Stimulated activated CD4-positive, alpha-beta T cell treated with anti-CD3 and anti-CD28 coated beads, TNF-alpha, amount 100 ng/mL, for 4 hours (primary cell): ENCODE measurements around the gene TEX44.
"Not testable (repeated sequence)": the region's sequence is repeated elsewhere in the genome, so short reads cannot be mapped to it uniquely, and the experiment has no call there.

ENCODE experiments used
- DNase-seq, 3 experiments: peaks; one replicate each; pipeline ENCODE4 v3.0.0-alpha.2; 2020; ENCODE audit warnings: low read depth in 3 of 3

Gene TEX44

DNA sequence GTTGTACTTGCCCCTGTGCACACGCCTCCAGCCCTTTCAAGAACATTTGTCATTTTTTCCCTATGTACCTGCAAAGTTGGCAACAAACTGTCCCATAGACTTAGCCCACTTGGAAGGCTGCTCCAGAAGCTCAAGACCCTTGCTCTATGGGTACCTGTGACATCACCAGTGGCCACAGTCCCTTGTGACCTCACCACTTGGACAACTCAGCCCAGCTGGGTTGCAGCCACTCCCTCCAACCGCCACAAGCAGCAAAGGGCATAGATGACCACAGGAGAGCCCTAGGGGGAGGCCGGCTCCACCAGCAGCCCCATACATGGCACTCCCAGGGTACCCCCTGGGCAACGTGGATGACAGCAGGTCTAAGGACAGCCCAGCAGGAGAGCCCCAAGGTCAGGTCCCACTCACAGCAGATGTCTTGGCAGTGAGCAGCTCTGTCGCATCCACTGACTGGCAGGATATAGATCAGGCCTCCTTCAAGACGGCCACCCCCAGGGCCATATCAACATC, at the start of gene TEX44:
Gene TEX44 (plus strand): TSS at position 229 of the 510 bp plus-strand sequence. CDS start 88 bp downstream, at position 317.
- DNase-seq = no peak

DNA sequence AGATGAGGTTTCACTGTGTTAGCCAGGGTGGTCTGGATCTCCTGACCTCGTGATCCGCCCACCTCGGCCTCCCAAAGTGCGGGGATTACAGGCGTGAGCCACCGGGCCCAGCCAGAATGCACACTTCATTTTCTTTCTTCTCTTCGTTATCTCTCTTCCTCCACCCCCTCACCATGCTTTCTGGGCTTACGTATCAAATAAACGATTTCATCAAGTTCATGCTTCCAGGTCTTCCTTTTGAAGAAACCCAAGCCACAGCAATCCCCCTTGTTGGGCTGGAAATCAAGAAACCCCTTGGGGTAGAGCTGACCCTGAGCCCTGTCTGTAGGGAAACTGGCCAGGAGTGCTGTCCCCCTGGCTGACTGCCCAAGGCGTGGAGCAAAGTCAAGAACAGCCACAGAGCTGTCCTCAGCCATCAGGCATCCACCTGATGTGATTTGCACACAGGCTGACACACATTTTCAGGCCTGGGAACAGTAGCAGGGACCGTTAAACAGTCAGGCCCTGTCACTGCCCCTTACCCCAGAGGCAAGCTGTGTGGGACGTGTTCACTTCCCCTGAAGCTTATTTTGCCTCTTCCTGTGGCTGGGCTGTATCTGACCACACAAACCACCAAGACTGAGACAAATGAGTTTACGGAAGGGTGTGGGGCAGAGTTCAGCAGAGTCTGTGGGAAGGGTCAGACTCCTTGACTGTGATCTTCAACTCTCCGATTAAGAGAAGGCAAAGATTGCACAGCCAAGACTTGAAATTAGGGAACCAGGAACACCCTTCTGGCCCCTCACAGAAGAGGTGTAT, 47.4 kb upstream of the TEX44 start:
- DNase-seq = no peak

DNA sequence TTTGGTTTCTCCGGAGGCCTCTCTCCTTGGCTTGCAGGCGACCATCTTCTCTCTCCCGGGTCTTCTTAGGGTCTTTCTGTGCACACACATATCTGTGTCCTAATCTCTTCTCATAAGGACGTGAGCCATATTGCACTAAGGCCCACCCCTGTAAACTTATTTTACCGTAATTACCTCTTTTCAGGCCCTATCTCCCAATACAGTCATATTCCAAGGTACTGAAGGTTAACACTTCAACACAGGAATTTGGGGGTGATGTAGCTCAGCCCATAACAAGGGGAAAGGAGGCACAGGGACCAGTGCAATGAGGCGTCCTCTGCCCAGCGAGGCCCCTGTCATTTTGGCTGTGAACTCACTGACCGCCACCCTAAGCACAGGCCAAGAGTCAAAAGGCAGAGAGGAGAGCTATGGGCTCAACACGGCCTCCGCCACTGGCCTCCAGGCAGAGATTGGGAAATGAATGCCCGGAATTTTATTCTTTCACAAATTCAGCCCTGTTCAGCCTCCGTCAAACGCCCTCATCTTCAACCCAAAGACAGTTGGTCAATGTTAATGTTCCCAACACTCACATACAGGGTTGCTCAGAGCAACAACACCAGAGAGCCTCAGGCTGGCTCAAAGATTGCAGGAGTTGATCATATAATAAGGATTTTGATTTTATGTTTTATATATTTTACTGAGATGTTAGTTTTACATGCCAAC, 46.5 kb upstream of the TEX44 start:
- no peak for DNase-seq

DNA sequence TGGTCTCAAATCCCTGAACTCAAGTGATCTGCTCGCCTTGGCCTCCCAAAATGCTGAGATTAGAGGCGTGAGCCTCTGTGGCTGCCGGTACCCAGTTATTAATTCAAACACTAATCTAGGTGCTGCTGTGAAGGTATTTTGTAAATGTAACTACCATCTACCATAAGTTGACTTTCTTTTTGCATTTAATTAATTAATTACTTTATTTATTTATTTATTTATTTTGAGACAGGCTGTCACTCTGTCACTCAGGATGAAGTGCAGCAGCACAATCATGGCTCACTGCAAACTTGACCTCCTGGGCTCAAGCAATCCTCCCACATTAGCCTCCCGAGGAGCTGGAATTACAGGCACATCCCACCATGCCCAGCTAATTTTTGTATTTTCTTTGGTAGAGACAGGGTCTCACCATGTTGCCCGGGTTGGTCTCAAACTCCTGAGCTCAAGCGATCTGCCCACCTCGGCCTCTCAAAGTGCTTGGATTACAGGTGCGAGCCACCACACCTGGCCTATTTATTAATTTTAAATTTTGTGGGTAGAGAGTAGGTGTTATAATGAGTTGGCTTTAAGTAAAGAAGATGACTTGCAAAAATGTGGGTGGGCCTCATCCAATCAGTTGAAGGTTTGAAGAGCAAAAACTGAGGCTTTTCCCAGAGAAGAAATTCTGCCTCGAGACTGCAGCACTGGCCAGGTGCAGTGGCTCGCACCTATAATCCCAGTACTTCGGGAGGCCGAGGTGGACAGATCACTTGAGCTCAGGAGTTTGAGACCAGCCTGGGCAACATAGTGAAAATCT, 45.2 kb upstream of the TEX44 start:
- no peak for DNase-seq

DNA sequence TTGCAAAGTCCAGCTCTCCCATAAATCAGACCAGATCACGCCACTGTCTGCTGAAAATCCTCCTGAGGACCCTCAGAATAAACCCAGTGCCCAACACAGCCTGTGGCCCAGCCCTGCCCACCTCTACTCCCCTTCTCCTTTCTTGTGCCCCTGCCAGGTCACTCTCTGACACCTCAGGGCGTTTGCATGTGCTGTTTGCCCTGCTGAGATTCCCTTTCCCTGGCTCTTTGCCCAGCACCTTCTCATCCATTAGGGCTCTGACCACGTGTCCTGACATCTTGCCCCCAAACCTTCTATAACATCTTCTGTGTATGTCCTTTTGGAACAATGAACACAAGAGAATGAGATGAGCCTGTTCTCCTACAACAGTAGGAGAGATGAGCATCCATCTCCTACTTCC, 43.9 kb upstream of the TEX44 start:
- no peak for DNase-seq

DNA sequence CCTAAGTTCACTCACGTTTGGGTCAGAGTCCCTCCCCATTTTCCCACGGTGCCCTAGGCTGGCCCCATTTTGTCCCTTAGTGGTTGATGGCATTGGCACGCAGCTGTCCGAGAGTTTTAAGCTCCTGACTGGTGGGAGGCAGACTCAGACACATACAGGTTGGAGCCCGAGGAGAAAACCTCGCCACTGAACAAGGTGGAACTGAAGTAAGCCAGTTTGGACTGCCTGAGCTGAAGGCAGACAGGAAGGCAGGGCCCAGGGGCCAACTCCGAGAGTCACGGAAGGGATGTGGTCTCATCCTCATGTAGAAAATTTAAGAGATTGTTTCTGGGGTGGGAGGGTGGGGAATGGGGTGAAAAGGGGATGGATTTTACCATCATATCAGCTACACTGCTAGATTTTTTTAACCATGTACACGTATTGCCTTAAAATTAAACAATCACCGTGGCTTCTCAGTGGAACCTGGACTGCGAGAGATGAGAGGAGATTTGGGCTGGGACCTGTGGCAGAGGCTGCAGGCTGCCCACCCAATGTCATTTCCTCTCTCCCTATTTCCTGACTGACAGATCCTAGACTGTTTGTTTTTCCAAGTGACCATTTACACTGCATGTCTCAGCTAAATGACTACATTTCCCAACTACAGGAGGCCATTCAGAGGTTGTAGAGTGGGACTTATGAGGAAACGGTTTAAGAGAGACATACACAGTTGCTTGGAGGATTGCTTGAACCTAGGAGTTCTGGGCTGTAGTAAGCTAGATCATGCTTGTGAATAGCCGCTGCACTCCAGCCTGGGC, 43.0 kb upstream of the TEX44 start:
- DNase-seq = no peak

DNA sequence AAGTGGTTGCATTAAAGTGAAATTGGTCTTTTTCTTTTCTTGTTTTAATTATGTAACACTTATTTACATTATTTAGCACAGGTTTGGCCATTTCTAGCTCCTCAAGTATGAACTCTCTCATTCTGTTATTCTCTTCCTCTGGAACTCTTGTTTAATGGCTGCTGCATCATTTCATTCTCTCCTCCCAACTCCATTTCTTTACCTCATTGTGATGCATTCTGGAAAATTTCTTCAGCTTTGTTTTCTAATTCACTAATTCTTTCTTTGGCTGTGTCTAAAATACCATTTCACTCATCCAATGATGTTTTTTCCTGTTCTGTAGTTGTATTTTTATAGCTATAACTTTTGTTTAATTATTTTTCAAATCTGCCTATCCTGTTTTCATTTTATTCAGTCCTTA, 39.9 kb upstream of the TEX44 start:
- no peak for DNase-seq

DNA sequence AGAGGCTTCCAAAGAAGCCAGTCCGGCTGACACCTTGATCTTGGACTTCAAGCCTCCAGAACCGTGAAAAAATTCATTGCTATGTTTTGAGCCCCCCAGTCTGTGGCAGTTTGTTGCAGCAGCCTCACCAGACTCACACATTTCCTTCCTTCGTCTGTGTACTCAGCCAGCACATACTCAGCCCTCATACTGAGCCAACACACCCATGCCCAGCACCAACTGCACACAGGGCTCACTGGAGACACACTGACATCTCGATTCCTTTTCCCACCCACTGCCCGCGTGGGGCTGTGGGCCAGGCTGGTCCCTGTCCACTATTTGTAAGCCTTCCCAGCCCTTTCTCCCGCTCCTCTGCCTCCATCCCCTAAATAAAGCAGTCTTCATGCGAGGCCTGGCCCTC, 38.3 kb upstream of the TEX44 start:
- DNase-seq = no peak

DNA sequence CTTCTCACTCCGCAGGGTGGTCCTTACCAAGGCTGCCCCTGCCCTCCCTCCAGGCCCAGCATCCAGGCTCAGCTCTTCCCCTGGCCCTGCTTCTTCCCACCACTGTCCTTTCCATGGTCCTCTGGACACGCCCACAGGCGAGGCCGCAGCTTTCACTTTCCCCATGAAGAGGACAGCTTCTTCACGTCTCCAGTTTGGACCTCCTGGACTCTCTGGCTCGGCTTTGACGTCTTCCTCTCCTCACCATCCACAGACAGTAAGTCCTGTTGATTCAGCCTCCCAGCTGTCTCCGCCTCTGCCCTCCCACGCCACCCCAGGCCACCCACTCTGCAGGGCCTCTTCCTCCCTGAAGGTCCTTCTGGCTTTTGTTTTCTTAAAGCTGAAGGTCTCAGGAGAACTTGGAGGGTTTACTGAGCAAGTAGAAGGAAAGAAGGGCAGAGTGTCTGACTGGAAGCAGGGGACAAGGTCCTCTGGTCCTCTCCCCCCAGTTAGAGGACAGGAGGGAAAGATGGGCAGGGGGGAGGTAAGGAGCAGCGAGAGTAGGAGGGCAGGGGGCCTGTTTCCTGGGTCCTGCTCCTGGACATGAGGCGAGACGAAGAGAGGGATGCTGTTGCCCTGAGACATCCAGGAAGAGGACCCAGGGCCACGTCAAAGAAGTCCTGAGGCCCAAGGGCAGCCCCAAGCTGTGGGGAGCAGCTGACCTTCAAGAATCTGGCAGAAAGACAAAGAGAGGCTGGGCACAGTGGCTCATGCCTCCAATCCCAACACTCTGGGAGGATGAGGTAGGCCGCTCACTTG, 37.7 kb upstream of the TEX44 start:
- no peak for DNase-seq

DNA sequence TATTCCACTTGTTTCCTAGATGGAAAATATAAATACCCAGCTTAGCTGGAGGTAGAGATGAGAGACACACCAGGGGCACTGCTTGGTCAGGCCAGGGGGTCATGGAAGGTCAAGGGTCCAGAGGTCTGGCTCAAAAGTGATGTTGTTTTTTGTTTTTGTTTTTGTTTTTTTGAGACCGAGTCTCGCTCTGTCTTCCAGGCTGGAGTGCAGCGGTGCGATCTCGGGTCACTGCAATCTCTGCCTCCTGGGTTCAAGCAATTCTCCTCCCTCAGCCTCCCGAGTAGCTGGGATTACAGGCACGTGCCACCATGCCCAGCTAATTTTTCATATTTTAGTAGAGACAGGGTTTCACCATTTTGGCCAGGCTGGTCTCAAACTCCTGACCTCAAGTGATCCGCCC, 36.2 kb upstream of the TEX44 start:
- DNase-seq = not testable (repeated sequence)

DNA sequence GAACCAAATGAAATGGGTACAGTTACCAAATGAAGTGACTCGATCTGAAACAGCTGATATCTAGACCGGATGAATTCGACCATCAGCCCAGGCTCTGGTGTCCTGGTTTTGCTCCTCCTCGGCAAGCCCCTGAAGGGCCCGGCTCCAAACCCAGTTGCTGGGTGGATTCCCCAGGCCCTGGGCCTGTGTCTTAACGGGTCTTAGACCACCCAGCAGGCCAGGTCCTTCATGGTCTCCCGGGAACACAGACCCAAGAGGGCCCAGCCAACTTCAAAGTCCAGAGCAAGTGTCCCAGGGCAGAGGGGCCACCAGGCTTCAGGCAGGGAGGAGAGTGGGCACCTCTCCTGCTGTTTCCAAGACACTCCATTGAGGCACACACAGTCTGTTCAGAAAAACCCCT, 35.7 kb upstream of the TEX44 start:
- DNase-seq = no peak

DNA sequence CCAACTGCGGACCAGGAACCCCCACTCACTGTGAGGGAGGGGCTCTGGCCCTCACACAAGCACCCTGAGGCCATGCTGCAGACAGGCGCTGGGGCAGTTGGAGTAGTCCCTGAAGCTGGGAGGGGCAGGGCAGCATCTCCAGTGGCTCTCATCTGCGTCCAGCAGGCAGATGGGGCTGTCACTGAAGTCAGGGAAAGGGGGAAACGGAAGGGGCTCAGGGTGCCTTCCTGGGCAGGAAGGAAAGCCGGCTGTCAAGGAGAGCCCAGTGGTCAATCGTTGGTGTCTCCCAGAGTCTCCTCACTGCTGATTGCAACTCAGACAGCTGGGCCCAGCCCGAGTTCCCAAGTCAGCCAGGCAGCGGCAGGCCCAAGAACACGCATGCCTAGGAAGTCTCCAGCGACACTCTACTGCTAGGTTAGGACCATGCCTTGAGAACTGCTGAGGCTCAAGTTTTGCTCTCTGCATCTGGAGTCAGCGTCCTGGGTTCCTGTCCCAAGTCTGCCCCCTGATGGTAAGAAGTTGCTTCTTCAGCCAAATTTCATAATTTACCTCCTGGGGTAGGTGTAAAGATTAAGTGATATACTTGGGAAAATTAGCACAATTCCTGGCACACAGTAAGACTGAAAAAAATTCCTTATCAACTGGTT, 35.0 kb upstream of the TEX44 start:
- DNase-seq = peak in 1 of 3 experiments; percentile 50

DNA sequence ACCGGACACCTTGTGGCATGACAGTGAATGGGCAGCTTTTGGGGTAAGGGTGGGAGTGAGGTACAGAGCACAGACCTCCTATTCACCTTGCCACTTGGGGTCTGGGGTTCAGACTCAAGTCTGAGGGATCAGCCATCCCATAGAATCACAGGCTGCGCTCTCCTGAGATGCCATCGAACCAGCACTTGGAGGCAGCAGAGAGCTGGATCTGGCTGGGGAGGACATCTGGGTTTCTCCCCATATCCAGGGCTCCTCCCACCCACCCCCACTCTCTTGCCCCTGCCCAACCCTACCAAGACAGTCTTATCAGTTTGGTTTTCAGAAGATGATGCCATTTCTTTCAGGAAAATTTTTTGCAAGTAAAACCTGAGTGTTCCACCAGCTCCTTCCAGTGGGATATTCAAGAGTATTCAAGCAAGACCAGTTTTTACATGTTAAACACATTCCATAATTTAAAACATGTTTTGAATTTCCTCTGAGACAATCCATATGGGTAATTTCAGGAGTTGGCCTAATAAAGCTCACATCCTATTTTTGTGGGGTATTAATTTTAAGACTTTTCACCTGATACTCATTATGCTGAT, 29.2 kb upstream of the TEX44 start:
- no peak for DNase-seq

DNA sequence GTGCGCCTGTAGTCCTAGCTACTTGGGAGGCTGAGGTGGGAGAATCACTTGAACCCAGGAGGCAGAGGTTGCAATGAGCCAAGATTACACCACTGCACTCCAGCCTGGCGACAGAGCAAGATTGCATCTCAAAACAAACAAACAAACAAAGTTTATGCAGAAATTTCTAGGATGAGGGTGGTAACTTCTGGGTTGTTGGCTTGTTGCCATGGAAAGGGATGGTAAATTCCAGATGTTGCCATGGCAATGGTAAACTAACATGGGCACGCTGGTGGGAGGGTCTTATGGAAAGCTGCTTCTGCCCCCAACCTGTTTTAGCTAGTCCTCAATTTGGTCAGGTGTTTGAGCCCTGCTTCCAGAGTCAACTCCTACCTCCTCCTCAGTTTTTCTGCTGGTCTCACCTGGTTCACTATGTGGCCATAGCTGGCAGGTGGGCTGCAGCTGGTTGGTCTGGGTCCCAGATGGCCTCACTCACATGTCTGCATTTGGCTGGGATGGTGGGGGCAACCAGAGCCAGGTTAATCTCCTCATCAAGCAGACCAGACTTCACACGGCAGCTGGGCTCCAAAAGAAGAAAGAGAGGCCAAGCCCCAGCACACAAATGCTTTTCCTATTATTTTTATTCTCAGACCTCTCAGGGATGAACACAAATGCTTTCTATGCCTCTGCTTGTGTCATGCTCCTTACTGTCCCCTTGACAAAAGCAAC, 26.6 kb upstream of the TEX44 start:
- DNase-seq = no peak

DNA sequence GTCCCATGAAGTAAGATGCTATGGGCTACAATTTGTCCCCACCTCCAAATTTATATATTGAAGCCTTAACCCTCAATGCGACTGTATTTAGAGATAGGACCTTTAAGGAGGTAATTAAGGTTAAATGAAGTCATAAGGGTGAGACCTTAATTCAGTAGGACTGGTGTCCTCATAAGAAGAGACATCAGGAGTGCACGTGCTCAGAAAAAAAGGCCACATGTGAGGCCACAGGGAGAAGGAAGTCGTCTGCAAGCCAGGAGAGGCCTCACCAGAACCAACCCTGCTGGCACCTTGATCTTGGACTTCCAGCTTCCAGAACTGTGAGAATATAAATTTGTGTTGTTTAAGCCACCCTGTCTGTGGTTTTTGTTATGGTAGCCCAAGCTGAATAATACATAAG, 25.5 kb upstream of the TEX44 start:
- DNase-seq = no peak

DNA sequence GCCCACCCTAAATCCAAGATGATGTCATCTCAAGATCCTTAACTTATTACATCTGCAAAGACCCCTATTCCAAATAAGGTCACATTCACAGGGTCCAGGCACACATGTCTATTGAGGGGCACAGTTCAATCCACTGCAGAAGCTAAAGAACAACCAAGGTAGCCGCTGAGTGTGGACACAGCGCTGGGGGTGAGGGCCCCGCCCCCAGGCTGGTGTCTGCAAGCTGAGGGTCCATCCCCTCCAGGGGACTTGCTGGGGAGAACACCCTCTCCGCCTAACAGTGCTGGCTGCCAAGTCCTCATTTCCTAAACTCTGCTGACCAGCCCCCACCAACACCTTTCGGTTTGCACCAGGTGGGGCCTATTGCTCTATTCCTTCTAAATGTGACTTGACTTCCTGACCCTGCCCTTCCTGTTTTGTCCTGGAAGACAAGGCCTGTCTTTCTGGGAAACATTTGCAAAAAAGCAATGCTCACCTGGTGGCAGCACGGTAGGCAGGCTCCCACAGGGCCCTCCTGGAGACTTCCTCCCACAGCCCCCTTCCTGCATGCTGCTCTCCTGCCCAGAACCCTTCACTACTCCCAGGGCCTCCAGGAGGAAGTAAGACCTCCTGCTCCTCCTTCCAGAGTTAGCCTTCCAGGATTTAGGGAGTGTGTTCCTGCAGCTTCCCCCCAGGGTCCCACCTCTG, 24.4 kb upstream of the TEX44 start:
- no peak for DNase-seq

DNA sequence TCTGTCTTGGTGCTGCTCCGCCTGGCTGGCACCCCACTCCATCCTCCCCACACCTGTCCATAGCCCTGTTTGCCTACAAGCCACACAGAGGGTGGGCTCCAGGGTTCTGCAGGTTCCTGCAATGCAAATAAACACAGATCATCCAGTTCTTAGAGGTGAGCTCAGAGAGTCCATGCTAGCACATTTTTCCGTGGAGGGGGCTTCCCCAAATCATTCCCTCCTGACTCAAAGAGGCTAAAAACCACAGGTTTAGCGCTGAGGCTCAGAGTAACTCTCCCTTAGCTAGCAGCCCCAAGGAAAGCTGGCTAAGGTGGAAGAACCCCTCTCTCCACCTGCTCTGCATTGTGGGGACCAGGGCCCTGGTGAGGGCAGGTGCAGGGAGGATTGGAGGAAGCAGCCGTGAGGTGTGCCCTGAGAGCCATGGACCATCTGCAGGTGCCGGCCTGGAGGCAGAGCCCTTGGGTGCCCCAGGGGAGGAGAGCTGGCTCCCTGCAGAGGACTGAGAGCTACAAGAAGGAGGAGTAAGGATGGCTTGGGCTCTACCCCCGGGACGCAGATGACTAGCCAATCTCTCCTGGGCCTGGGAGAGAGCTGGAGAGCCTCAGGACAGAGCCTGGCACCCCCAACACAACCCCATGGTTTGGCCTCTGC, 23.8 kb upstream of the TEX44 start:
- DNase-seq = no peak

DNA sequence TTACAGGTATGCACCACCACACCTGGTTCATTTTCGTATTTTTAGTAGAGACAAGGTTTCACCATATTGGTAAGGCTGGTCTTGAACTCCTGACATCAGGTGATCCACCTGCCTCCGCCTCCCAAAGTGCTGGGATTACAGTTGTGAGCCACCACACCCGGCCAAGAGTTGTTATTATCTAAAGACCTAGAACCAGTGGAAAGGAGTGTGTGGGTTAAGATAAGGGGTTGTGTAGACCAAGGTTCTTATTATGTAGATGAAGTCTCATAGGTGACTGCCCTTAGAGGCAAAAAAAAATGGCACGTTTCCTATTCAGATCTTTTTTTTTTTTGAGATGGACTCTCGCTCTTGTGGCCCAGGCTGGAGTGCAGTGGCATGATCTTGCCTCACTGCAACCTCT, 21.7 kb upstream of the TEX44 start:
- DNase-seq = not testable (repeated sequence)
